Esophagus mucosa (tissue), 1 donor: ENCODE results near the gene SLC35D2. TPM values are rescaled to one million over a fixed set of nuclear protein-coding genes. Genes with fewer than 3 reads are reported as not detected.
A peak's percentile ranks its signal among the peaks of the same experiment; 100 is the strongest.

Source experiments
- ATAC-seq: fragments of 200-7000 bp; cut with Tn5 transposase; one replicate; pipeline ENCODE4 v1.9.1; 2020
- total RNA-seq: library from RNA; stranded (reverse); gene quantifications from one replicate; pipeline ENCODE4 v1.2.4, GENCODE V29; 2023
- donor health status: DM: yes; HTN: yes; CAD: no.

SLC35D2 gene
- 14.9 TPM for total RNA-seq

GRCh38 chr9:96383165-96383942 lies at the start of gene SLC35D2:
Gene SLC35D2, minus strand, starts transcription at chr9:96383711. Its CDS starts 77 bp downstream, at chr9:96383634.
- peak; percentile 77 for ATAC-seq

- no peak for ATAC-seq
These were observed 46.9 kb upstream of the SLC35D2 start for GRCh38 chr9:96430377-96430776.

GRCh38 chr9:96429732-96430131 lies 46.2 kb upstream of the SLC35D2 start:
- no peak for ATAC-seq

- no peak for ATAC-seq
These were observed 42.1 kb upstream of the SLC35D2 start for GRCh38 chr9:96425500-96426169.

- no peak for ATAC-seq
These were observed 40.5 kb upstream of the SLC35D2 start for GRCh38 chr9:96423985-96424336.

GRCh38 chr9:96423322-96423984 lies 39.9 kb upstream of the SLC35D2 start:
- no peak for ATAC-seq

- peak; percentile 7 for ATAC-seq
These were observed 37.1 kb upstream of the SLC35D2 start for GRCh38 chr9:96420468-96421219.

- no peak for ATAC-seq
These were observed 36.1 kb upstream of the SLC35D2 start for GRCh38 chr9:96419691-96419969.

- ATAC-seq = peak; percentile 60
These were observed 35.6 kb upstream of the SLC35D2 start for GRCh38 chr9:96418920-96419690.

GRCh38 chr9:96418083-96418919 lies 34.8 kb upstream of the SLC35D2 start, which contains the start of gene ZNF367:
Gene ZNF367, minus strand, starts transcription at chr9:96418370. Its CDS starts 338 bp downstream, at chr9:96418032.
- ATAC-seq = peak; percentile 93

- no peak for ATAC-seq
These were observed 34.2 kb upstream of the SLC35D2 start for GRCh38 chr9:96417661-96418082.

GRCh38 chr9:96417051-96417586 lies 33.6 kb upstream of the SLC35D2 start:
- ATAC-seq = peak; percentile 23

- ATAC-seq = no peak
These were observed 30.1 kb upstream of the SLC35D2 start for GRCh38 chr9:96413302-96414221.

GRCh38 chr9:96412174-96412913 lies 28.8 kb upstream of the SLC35D2 start:
- no peak for ATAC-seq

GRCh38 chr9:96411129-96411838 lies 27.8 kb upstream of the SLC35D2 start:
- ATAC-seq = no peak

GRCh38 chr9:96408409-96409280 lies 25.1 kb upstream of the SLC35D2 start:
- no peak for ATAC-seq
